ENCODE measurements around the gene B2M.
A peak's percentile ranks its signal among the peaks of the same experiment; 100 is the strongest.
"Not testable (repeated sequence)": the region's sequence is repeated elsewhere in the genome, so short reads cannot be mapped to it uniquely, and the experiment has no call there.

Gene B2M

GRCh38 chr15:44726568-44727484 lies 15.5 kb downstream of the B2M start:
- peak; percentile 84 to 94 (median 93) for DNase-seq

- DNase-seq: peak in 1 of 3 donors; percentile 17
Observed at GRCh38 chr15:44727485-44728231, 16.3 kb downstream of the B2M start.

- not testable (repeated sequence) for DNase-seq
Observed at GRCh38 chr15:44728232-44728575, 16.9 kb downstream of the B2M start.

GRCh38 chr15:44728576-44729407 lies 17.5 kb downstream of the B2M start:
- DNase-seq: peak; percentile 97 to 100 (median 99)

- DNase-seq: peak; percentile 58 to 77 (median 67)
Observed at GRCh38 chr15:44729408-44730127, 18.3 kb downstream of the B2M start.

- peak in 1 of 3 donors; percentile 10 for DNase-seq
Observed at GRCh38 chr15:44734839-44735481, 23.6 kb downstream of the B2M start.

GRCh38 chr15:44735482-44736180 lies 24.3 kb downstream of the B2M start:
- DNase-seq: peak; percentile 94 to 98 (median 96)

- no peak for DNase-seq
Observed at GRCh38 chr15:44736181-44736765, 25.0 kb downstream of the B2M start, which contains the start of gene TRIM69. Gene TRIM69 (plus strand): TSS chr15:44736528. CDS start chr15:44736705, 177 bp downstream.

- DNase-seq: peak; percentile 59 to 88 (median 82)
Observed at GRCh38 chr15:44738340-44738984, 27.1 kb downstream of the B2M start.

- not testable (repeated sequence) for DNase-seq
Observed at GRCh38 chr15:44739222-44739847, 28.0 kb downstream of the B2M start.

GRCh38 chr15:44743454-44743853 lies 32.1 kb downstream of the B2M start:
- DNase-seq: not testable (repeated sequence)

GRCh38 chr15:44753345-44753744 lies 42.0 kb downstream of the B2M start:
- DNase-seq: no peak

- no peak for DNase-seq
Observed at GRCh38 chr15:44763187-44763586, 51.9 kb downstream of the B2M start.

GRCh38 chr15:44763848-44764247 lies 52.5 kb downstream of the B2M start:
- DNase-seq: no peak

- peak in 1 of 3 donors; percentile 7 for DNase-seq
Observed at GRCh38 chr15:44765036-44765435, 53.7 kb downstream of the B2M start.
